Stimulated activated CD4-positive, alpha-beta T cell treated with anti-CD3 and anti-CD28 coated beads, Interleukin-4, amount 100 ng/mL, for 4 hours (primary cell): ENCODE data around the gene AMT.

Source experiments
- DNase-seq, 2 experiments: peaks; one replicate each; pipeline ENCODE4 v3.0.0-alpha.2; 2020

The AMT gene

DNA sequence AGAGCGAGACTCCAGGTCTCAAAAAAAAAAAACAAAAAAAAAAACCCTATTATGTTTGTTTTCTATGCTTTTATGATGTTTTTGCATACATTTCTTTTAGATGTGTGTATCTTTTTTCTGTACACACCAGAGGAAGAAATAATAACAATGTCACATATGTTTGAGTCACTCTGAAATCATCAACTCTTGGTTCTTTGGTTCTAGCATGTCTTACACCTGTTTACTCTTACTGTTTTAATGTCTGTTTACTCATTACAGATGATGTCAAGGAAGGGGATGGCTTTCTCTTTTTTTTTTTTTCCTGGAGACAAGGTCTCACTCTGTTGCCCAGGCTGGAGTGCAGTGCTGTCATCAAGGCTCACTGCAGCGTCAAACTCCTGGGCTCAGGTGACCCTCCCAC, 34.6 kb downstream of the AMT start:
- no peak for DNase-seq

DNA sequence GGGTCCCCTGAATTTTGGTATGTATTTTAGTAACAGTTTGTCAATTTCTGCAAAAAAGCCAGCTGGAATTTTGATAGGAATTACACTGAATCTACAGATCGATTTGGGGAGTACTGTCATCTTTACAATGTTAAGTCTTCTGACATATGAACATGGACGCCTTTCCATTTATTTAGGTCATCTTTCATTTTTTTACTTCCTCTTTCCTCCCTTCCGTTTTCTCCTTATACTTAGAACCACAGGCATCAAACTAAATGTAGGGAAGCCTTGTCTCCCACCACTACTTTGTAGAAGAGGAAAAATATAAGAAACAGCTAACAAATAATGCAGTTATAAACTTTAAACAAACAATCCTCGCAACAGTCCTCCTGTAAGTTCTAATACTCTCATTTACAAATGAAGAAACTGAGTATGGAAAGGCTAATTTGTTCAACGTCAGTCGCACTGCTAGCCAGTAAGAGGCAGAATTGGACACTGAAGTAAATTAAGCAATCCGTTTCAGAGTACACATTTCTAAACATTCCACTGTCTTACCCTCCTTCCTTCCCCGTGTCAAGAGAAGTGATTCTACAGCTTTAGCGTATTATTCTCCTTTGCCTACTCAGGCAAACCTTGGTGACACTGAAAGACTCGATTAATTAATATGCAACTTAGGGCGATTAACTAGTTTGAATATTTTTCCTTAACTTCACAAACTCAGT, 36.1 kb downstream of the AMT start:
- DNase-seq: no peak

DNA sequence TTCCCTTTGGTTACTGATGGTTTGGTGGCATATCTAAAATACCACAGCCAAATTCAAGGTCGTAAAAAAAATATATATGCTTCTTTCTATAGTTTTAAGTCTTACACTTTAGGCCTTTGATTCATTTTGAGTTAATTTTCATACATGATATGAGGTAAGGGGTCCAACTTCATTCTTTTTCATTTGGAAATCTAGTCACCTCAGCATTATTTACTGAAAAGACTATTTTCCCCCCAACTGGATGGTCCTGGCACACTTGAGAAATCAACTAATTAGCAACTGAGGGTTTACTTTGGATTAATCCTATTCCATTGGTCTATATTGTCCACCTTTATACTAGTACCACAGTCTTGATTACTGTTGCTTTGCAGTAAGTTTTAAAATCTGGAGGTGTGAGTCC, 36.7 kb downstream of the AMT start:
- DNase-seq: no peak

DNA sequence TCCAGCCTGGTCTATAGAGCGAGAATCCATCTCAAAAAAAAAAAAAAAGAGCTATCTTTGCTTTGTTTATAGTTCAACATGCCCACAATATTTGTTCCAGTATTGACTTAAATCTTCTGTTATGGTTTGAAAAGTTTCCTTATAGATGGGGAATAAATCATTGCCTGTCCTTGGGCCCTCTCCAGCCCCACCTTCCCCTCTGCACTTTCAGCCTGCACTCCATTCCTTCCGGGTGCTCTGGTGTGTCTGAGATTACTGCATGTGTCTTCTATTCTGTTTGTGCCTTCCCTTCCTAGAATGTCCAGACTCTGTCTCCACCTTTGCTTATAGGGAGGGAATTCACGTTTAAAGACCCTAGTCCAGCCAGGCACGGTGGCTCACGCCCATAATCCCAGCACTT, 38.9 kb downstream of the AMT start:
- no peak for DNase-seq

DNA sequence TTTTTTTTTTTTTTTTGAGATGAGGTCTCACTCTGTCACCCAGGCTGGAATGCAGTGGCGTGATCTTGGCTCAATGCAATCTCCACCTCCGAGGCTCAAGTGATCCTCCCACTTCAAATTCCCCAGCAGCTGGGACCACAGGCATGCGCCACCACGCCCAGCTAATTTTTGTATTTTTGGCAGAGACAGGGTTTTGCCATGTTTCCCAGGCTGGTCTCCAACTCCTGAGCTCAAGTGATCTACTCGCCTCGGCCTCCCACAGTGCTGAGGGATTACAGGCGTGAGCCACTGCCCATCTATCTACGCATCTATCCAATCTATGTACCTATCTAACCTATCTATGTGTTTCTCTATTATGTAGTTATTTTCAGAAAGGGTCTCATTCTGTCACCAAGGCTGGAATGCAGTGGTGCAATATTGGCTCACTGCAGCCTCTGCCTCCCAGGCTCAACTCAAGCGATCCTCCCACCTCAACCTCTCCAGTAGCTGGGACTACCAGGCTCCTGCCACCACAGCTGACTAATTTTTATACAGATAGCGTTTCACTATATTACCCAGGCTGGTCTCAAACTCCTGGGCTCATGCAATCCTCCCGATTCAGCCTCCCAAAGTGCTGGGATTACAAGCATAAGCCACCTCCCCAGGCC, 43.9 kb downstream of the AMT start:
- no peak for DNase-seq

DNA sequence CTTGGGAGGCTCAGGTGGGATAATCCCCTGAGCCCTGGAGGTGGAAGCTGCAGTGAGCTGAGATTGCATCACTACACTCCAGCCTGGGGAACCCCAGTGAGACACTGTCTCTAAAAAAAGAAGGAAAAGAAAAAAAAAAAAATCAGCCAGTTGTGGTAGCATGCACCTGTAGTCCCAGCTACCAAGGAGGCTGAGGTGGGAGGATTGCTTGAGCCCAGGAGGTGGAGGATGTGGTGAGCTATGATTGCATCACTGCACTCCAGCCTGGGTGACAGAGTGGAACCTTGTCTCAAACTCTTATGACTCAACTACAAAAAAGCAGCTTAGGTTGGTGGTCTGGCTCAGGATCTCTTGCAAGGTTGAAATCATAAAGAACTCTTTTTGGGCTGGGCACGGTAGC, 44.8 kb downstream of the AMT start:
- peak; percentile 22 to 74 for DNase-seq

DNA sequence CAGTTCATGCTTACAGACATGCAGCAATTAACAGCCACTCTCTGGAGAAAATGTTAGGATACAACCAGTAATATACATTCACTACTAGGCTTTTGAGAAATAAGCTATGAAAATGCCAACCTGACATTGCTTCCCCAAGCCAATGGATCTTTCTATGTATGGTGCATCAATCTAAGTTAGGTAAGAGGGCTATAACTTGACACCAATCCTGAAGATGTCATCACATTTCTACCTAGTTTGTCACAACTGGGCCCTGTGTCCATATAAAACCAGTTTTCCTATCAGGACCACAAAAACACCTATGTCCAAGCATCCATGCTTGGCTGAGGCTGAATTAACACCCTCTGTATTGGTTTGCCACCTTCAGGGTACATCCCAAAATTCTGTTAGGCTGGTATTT, 50.3 kb downstream of the AMT start:
- no peak for DNase-seq

DNA sequence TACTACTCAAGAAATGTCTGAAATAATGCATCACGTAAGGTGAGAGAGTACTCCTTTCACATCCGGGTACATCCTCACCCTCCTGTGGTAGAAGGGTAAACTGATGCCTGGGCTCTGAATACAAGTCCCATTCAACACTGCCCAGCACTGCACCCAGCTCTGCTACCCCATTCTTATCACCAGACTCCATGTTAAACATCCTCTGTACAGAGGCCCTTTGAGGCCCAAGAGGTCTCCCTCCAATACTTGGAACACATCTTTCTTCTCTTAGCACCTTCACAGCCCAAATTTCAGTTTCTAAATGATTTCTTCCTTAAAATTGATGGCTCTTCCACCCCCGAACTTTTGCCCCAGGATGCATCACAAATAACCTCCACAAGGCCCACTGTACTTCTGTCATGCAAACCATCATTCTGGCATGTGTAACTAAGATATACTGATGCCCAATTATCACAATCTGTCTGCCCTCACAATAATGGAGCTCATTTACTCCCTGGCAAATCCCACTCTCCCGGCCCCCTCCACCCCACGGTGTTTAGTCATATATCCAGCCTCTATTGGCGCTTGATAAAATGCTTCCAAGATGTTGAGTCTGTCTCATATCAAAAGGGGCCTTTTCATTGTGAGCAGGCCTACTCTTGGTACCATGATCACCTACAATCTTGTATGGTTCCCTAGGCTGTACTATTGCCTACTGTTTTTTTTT, 51.5 kb downstream of the AMT start:
- DNase-seq: no peak
